ENCODE data around the gene PDE7B.

PDE7B gene

GRCh38 chr6:135990855-135991464, 139.5 kb downstream of the PDE7B start:
- Histone ChIP-seq H4K20me1 (ENCODE audit: insufficient read depth, low read length, poor library complexity, severe bottlenecking) (no peaks in the 10 kb centered on the region), H3K79me2 (ENCODE audit: insufficient read depth, low read length) (no peaks in the 10 kb centered on the region), H3F3A (ENCODE audit: low read depth) (no peaks in the 10 kb centered on the region), H3K4me3 (ENCODE audit: low read length, poor library complexity, severe bottlenecking) (no peak overlapping the region), H3K9ac (ENCODE audit: low read depth, low read length, poor library complexity, severe bottlenecking) (no peak overlapping the region), H3K4me2 (ENCODE audit: low read depth, low read length, poor library complexity, severe bottlenecking) (no peak overlapping the region), H3K9me3 (ENCODE audit: insufficient read depth, low read depth, low read length) (no peaks in the 10 kb centered on the region), H2AFZ (ENCODE audit: low read length) (no peak overlapping the region), H3K36me3 (ENCODE audit: insufficient read depth, low read length) (no peaks in the 10 kb centered on the region), H3K27me3 (ENCODE audit: insufficient read depth, low read length, poor library complexity, severe bottlenecking) (no peaks in the 10 kb centered on the region), H3K4me1 (ENCODE audit: insufficient read depth, low read length, poor library complexity, severe bottlenecking) (no peaks in the 10 kb centered on the region), H3K9me2 (replicated peaks; ENCODE audit: low read depth, low read length) (no peaks in the 10 kb centered on the region)
- TF ChIP-seq CTCF (conservative IDR thresholded peaks at IDR 0.05; ENCODE audit: low read length) (no peak), EZH2phosphoT487 (IDR thresholded peaks at IDR 0.05; ENCODE audit: borderline replicate concordance) (no peak)

- TF ChIP-seq CTCF (conservative IDR thresholded peaks at IDR 0.05; ENCODE audit: low read length) (no peak), EZH2phosphoT487 (IDR thresholded peaks at IDR 0.05; ENCODE audit: borderline replicate concordance) (no peak)
- Histone ChIP-seq H3K9me3 (ENCODE audit: insufficient read depth, low read depth, low read length) (no peaks in the 10 kb centered on the region), H3K4me2 (ENCODE audit: low read depth, low read length, poor library complexity, severe bottlenecking) (no peak overlapping the region), H2AFZ (ENCODE audit: low read length) (no peak overlapping the region), H3K36me3 (ENCODE audit: insufficient read depth, low read length) (no peaks in the 10 kb centered on the region), H4K20me1 (ENCODE audit: insufficient read depth, low read length, poor library complexity, severe bottlenecking) (no peaks in the 10 kb centered on the region), H3K27me3 (ENCODE audit: insufficient read depth, low read length, poor library complexity, severe bottlenecking) (no peaks in the 10 kb centered on the region), H3K9me2 (replicated peaks; ENCODE audit: low read depth, low read length) (no peaks in the 10 kb centered on the region), H3F3A (ENCODE audit: low read depth) (no peaks in the 10 kb centered on the region), H3K4me3 (ENCODE audit: low read length, poor library complexity, severe bottlenecking) (no peak overlapping the region), H3K4me1 (ENCODE audit: insufficient read depth, low read length, poor library complexity, severe bottlenecking) (no peaks in the 10 kb centered on the region), H3K79me2 (ENCODE audit: insufficient read depth, low read length) (no peaks in the 10 kb centered on the region), H3K9ac (ENCODE audit: low read depth, low read length, poor library complexity, severe bottlenecking) (no peak overlapping the region)
Measured at GRCh38 chr6:135992739-135993138, 141.2 kb downstream of the PDE7B start.

- no peaks in the 10 kb centered on the region for H3K9me3 ChIP-seq (ENCODE audit: insufficient read depth, low read depth, low read length)
- H3K36me3 ChIP-seq (ENCODE audit: insufficient read depth, low read length): no peaks in the 10 kb centered on the region
- H4K20me1 ChIP-seq (ENCODE audit: insufficient read depth, low read length, poor library complexity, severe bottlenecking): no peaks in the 10 kb centered on the region
- no peaks in the 10 kb centered on the region for H3K79me2 ChIP-seq (ENCODE audit: insufficient read depth, low read length)
- no peak overlapping the region for H2AFZ ChIP-seq (ENCODE audit: low read length)
- no peak overlapping the region for H3K4me3 ChIP-seq (ENCODE audit: low read length, poor library complexity, severe bottlenecking)
- no peak for TF ChIP-seq CTCF (conservative IDR thresholded peaks at IDR 0.05; ENCODE audit: low read length)
- H3K9me2 ChIP-seq (replicated peaks; ENCODE audit: low read depth, low read length): no peaks in the 10 kb centered on the region
- H3F3A ChIP-seq (ENCODE audit: low read depth): no peaks in the 10 kb centered on the region
- no peak overlapping the region for H3K4me2 ChIP-seq (ENCODE audit: low read depth, low read length, poor library complexity, severe bottlenecking)
- no peak overlapping the region for H3K9ac ChIP-seq (ENCODE audit: low read depth, low read length, poor library complexity, severe bottlenecking)
- H3K27me3 ChIP-seq (ENCODE audit: insufficient read depth, low read length, poor library complexity, severe bottlenecking): no peaks in the 10 kb centered on the region
- no peaks in the 10 kb centered on the region for H3K4me1 ChIP-seq (ENCODE audit: insufficient read depth, low read length, poor library complexity, severe bottlenecking)
Measured at GRCh38 chr6:135993361-135993760, 141.9 kb downstream of the PDE7B start.
